Hematopoietic multipotent progenitor cell (in vitro differentiated cells): ENCODE data around the gene SLC2A1. TPM values are rescaled to one million over a fixed set of nuclear protein-coding genes. Genes with fewer than 3 reads are reported as not detected.

Experiments used
- DNase-seq, 3 donors: peaks; one replicate each; pipeline ENCODE4 v3.0.0-alpha.2; 2011 to 2015; ENCODE audit warnings: low read depth in 2 of 3, low spot score in 2 of 3
- total RNA-seq: library from RNA; depleted of rRNA; stranded (reverse); fragments of >200 nt; gene quantifications from one replicate; pipeline ENCODE4 v1.2.3, GENCODE V29; 2012

The SLC2A1 gene
- total RNA-seq, 1 donor = 83.5 TPM

GRCh38 chr1:42944246-42944928 lies 14.3 kb downstream of the SLC2A1 start:
- DNase-seq = peak in 2 of 3 donors; percentile 62 to 72

DNA sequence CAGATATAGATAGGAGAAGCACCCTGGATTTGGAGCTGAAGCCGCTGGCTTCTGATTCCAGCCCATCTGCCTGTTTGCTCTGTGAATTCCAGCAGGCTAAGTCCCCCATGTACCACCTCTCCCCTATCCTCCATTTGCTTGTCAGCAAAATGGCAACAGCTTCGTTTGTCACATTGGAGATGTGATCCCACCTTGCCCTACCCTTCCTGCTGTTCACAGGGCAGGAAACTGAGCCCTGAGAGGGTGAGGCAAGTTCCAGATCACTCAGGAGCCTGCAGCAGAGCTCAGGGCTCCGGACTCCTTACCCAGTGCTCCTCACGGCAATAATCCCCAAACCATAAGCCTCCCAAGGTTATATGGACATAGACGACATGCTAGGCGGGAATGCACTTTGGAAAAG lies 14.9 kb downstream of the SLC2A1 start:
- DNase-seq = no peak

- DNase-seq = peak in 1 of 3 donors; percentile 62
Measured at GRCh38 chr1:42943166-42943565, 15.5 kb downstream of the SLC2A1 start.

DNA sequence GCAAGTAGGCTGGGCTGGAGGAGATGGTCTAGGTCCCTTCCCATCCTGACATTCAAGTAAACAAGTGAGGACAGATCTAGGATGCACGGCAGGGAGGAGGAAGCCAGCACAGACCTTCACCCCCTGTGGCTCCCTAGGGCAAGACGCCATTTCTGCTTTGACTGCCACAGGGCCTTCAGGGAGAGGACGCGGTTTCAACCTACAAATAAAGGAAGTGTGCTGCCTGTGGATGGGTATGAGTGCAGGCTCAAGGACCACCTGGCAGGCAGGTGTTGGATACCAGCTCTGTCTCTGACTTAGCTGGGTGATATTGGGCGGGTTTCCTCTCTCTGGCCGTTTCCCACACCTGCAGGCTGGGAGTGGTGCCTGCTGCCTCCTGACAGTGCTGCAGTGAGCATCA lies 16.2 kb downstream of the SLC2A1 start:
- DNase-seq = no peak

GRCh38 chr1:42941640-42942330 lies 16.9 kb downstream of the SLC2A1 start:
- DNase-seq = no peak

GRCh38 chr1:42940851-42941639 lies 17.6 kb downstream of the SLC2A1 start:
- DNase-seq = no peak

DNA sequence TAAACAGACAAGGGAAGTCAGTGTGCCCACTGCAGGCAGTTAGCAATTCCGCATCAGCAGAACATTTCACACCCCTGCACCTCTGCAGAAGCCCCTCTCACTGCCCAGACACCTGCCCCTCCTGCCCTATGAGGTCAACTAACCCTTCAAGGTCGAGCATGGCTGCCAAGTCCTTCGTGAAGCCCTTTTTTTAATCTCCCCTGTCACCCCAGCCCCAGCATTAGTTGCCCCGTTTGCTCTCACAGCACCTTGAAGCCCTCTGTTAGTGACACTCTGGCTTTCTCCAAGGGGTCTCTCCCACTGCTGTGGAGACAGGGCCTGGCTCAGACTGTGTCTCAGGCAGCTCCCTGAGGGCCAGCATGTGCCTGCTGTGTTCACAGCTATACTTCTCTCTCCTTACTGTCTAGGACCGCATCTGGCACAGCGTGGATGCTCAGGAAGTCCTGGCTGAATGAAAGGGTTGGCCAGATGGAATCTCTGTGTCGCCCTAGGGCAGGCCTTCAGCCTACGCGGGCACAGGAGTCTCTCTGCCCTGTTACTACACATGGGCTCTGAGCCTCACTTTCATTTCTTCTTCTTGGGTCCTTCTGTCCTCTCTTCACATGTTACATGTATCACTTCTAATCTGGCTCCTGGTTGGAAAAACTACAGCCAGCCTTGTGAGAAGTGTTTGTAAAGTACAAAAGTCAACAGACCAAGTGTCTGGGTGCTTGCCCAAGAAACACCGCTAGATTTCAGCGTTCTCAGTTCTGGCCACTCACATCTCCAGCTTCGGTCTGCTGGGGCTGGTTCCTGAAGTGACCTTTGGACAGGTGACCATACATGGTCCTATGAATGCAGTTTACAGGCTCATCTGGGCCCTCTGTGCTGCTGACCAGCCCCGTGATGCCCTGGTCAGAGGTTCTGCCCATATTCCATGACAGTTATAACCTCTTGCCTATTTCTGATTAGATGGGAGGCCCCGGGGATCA lies 19.7 kb downstream of the SLC2A1 start:
- no peak for DNase-seq

DNA sequence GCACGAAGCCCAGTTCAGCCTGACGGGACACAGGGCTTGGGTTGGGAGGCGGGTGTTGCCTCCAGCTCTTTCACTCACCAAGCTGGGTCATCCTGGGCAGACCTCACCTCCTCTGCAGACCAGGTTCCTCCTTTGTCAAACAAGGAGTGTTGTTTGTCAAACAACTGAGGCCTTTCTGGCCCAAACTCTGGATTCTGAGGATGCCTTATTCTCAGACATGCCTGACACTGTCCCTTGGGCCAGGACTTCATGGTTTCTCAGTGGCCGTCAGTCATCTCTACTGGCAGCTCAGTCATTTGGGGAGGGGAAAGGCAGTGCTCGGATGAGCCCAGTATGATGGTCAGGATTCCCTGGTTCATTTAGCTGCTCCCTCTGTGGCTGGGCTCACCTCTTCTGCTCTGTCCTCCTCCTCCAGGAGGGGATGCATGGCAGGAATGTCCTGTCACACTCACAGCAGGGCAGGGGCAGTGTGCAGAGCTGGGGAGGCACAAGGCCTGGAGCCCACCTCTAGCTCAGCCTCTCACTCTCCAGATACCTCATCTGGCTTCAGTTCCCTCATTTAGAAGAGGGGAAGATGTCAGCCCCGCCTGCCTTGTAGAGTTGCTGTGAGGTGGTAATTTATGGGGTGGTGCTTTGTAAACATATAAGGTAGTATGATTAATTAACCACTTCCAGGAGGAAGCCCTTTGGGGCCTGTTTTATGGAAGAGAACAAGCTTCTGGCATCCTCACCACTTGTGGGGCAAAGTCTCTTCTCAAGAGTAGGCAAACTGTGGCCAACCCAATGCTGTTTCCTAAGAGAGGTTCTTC lies 20.6 kb downstream of the SLC2A1 start:
- peak in 1 of 3 donors; percentile 63 for DNase-seq

GRCh38 chr1:42937141-42937696 lies 21.4 kb downstream of the SLC2A1 start:
- DNase-seq = no peak

DNA sequence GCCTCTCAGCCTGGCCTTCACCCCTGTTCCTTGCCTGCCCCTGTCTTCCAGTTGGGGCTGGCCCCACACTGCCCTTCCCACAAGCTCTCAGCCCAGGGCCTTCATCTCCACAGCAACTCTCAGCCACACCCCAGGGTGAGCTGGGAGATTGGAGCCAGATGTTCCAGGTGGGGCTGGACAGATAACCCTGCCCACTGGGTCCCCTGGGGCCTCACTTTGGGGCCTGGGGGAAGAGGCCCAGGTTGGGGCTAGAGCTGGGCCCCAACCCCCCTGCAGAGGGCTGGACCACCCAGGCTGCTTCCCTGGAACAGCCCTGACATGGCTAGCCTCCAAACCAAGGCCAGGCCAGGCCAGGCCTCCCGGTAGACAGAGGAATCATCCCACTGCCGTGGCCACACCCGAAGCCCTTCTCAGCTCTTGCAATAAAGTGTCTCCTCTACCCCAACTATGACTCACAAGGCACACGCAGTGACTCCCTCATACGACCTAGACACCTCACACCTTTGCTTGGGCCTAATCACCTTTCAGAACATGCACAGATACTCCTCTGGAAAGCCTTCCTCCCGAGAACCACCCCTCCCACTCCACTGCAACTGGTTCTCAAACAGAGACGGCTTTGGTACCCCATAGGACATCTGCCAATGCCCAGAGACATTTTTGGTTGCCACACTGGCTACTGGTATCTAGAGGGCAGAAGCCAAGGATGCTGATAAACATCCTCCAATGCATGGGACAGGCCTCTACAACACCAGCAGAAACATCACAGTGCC lies 22.2 kb downstream of the SLC2A1 start:
- DNase-seq = no peak

DNA sequence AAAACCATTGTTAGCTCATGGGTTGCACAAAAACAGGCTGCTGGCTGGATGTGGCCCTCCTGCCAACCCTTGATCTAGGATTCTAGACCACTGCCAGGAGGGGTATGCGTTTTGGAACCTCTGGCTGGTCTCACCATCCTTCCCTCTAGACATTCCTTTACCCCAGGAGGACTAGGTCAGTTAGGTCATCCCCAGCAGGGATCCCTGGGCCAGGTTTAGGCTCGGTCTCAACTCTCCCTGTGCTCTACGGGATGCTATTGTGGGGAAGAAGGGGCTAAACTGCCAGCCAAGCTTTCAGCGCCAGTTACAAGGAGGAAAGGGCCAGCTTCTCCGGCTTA lies 22.7 kb downstream of the SLC2A1 start:
- no peak for DNase-seq

- peak in 1 of 3 donors; percentile 56 for DNase-seq
Measured at GRCh38 chr1:42935313-42935895, 23.3 kb downstream of the SLC2A1 start.

DNA sequence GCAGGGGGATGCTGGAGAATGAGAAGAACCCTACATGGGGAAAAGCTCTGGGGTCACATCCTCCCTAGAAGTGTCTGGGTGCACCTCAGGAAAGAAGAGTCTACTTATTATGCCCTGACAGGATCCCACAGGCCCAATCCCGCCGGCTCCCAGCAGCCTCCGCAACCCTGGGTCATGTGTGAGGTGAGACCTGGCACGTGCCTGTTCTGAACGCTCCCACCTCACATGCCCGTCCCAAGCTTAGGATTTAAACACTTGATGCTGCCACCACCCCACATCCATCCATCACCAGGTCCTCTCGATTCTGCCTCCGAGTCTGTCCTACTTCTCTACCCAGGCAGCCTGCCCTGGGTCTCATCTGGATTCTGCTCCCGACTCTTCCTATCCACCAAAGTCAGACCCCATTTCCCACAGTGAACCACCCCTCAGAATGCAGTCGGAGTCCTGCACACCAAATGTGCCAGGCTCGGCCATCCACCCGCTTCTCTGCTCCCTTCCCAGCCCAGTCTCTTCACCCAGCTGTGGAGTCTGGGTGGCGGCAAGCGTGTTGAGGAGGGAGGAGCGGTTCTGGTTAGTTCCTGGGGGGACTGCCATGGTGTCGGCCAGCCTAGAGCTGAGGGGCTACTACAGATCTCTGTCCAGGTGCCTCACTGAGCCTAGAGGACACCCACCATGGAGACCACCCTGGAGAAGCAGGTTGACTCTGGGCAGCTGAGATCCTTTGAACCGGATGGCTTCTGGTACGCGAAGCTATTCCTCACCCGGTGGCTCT lies 23.9 kb downstream of the SLC2A1 start:
- no peak for DNase-seq

DNA sequence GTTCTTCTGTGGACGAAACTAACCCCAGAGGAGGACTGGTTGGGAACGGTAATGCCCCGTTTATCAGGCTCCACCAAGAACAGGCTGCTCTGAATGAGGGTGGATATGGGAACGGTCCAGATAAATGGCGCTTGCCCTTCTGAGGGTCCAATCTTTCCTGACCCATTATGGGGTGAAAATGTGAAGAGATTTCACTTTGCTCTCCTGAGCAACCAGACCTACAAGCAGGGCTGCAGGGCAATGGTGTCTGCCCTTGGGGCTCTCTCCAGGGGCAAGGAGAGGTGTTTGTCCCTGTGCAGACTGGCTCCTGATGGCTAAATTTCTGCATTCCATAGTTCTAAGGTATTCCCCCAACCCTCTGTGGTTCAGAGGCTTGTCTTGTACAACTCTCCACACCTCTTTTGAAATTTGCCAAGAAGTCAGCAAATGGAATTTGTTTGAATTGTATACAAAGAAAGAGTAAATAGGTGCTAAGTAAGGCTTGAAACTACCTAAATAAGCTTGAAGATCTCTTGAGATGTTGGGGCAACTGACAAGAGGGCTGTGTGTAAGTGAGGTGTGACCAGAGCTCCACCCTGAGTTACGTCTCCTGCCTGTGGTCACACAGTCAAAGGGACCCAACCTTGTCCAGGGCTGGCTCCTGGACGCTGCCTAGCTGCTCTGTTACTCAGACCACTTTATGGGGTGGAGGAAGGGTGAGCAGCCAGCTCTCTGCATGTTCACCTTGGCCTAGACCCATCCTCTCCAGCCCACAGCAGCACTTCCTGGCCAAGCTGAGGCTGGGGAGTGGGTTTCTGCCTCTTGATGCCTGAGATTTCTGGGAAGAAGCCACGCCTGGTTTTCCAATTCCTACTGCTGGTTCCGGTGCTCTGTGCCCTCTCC lies 24.8 kb downstream of the SLC2A1 start:
- no peak for DNase-seq

GRCh38 chr1:42933060-42933586 lies 25.5 kb downstream of the SLC2A1 start:
- DNase-seq = no peak

DNA sequence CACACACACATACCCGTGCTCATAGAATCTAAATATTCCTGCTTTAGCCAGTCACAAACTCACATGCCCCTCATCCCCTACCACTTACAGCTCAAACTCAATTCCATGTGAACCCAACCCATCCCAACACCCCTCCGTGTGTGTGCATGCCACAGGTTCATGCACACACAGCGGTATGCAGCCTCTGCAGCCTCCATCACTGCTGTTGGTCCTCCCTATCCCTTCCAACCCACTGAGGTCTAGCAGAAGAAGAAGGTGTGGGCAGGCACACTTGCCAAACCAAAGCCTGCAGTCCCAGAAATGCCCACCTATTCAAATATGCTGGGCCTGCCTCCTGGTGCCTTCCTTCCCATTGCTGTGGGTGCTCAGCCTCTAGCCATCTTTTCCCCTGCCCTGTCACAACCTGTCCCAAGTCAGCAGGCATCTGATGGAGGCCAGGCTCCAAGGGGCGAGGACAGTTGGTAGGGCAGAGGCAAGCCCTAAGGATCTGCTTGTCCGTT lies 26.2 kb downstream of the SLC2A1 start:
- DNase-seq = no peak
